Activated T-helper 17 cell treated with anti-CD3 and anti-CD28 coated beads, Interleukin-2, amount 50 U/mL, for 72 hours (primary cell): ENCODE results near the gene GADL1. TPM values are rescaled to one million over a fixed set of nuclear protein-coding genes. Genes with fewer than 3 reads are reported as not detected.

Experiments
- ATAC-seq: fragments of 150-1000 bp; cut with Tn5 transposase; replicated peaks from 2 replicates; pipeline ENCODE4 v1.10.0; 2021; ENCODE audit warnings: mild to moderate bottlenecking, moderate library complexity
- H3K27ac Mint-ChIP-seq: one replicate; pipeline ENCODE4 v1.8.0; 2022; ENCODE audit warnings: mixed read lengths
- H3K27me3 Mint-ChIP-seq: one replicate; pipeline ENCODE4 v1.8.0; 2022; ENCODE audit warnings: mixed read lengths
- H3K36me3 Mint-ChIP-seq: one replicate; pipeline ENCODE4 v1.8.0; 2022; ENCODE audit warnings: low read depth, mild to moderate bottlenecking, mixed read lengths
- H3K4me1 Mint-ChIP-seq: one replicate; pipeline ENCODE4 v1.8.0; 2022; ENCODE audit warnings: mixed read lengths
- H3K4me3 Mint-ChIP-seq: one replicate; pipeline ENCODE4 v1.8.0; 2022; ENCODE audit warnings: mild to moderate bottlenecking, mixed read lengths
- H3K9me3 Mint-ChIP-seq: one replicate; pipeline ENCODE4 v1.8.0; 2022; ENCODE audit warnings: mixed read lengths
- total RNA-seq, 2 donors: library from RNA; stranded (reverse); gene quantifications; one replicate each; pipeline ENCODE4 v1.2.3, GENCODE V29; 2022

Gene GADL1
- total RNA-seq, 2 donors from 2014 or later: not detected

- ATAC-seq: no peak
- Mint-ChIP-seq H3K27me3 (peaks cover 5% of the 10 kb centered on the region), H3K9me3 (no peaks in the 10 kb centered on the region), H3K4me3 (no peak overlapping the region), H3K27ac (no peak overlapping the region), H3K4me1 (no peaks in the 10 kb centered on the region), H3K36me3 (no peaks in the 10 kb centered on the region)
These were observed 38.8 kb downstream of the GADL1 start for GRCh38 chr3:30855400-30856292.

- no peaks in the 10 kb centered on the region for H3K9me3 Mint-ChIP-seq
- H3K27ac Mint-ChIP-seq: no peak overlapping the region
- H3K4me3 Mint-ChIP-seq: no peak overlapping the region
- no peaks in the 10 kb centered on the region for H3K36me3 Mint-ChIP-seq
- peaks cover 5% of the 10 kb centered on the region for H3K27me3 Mint-ChIP-seq
- no peaks in the 10 kb centered on the region for H3K4me1 Mint-ChIP-seq
- ATAC-seq: no peak
These were observed 41.6 kb downstream of the GADL1 start for GRCh38 chr3:30852833-30853232.

GRCh38 chr3:30848087-30848779 is 46.2 kb downstream of the GADL1 start:
- Mint-ChIP-seq H3K4me3 (no peak overlapping the region), H3K9me3 (no peaks in the 10 kb centered on the region), H3K36me3 (no peaks in the 10 kb centered on the region), H3K27me3 (peaks cover 3% of the 10 kb centered on the region), H3K27ac (no peak overlapping the region), H3K4me1 (no peaks in the 10 kb centered on the region)
- no peak for ATAC-seq

- H3K4me3 Mint-ChIP-seq: no peak overlapping the region
- ATAC-seq: no peak
- peaks cover 3% of the 10 kb centered on the region for H3K27me3 Mint-ChIP-seq
- no peak overlapping the region for H3K27ac Mint-ChIP-seq
- no peaks in the 10 kb centered on the region for H3K36me3 Mint-ChIP-seq
- H3K4me1 Mint-ChIP-seq: no peaks in the 10 kb centered on the region
- no peaks in the 10 kb centered on the region for H3K9me3 Mint-ChIP-seq
These were observed 46.9 kb downstream of the GADL1 start for GRCh38 chr3:30847592-30847991.

GRCh38 chr3:30845606-30846005 is 48.9 kb downstream of the GADL1 start:
- Mint-ChIP-seq H3K4me3 (no peak overlapping the region), H3K36me3 (no peaks in the 10 kb centered on the region), H3K27ac (no peak overlapping the region), H3K4me1 (peaks cover 5% of the 10 kb centered on the region), H3K27me3 (peaks cover 3% of the 10 kb centered on the region), H3K9me3 (no peaks in the 10 kb centered on the region)
- ATAC-seq: no peak

GRCh38 chr3:30843877-30844276 is 50.6 kb downstream of the GADL1 start:
- H3K27ac Mint-ChIP-seq: no peak overlapping the region
- H3K27me3 Mint-ChIP-seq: peaks cover 7% of the 10 kb centered on the region
- no peaks in the 10 kb centered on the region for H3K36me3 Mint-ChIP-seq
- no peaks in the 10 kb centered on the region for H3K9me3 Mint-ChIP-seq
- no peak for ATAC-seq
- H3K4me1 Mint-ChIP-seq: peaks cover 5% of the 10 kb centered on the region
- H3K4me3 Mint-ChIP-seq: no peak overlapping the region

- no peak overlapping the region for H3K27ac Mint-ChIP-seq
- H3K27me3 Mint-ChIP-seq: peaks cover 14% of the 10 kb centered on the region
- H3K4me3 Mint-ChIP-seq: no peak overlapping the region
- H3K9me3 Mint-ChIP-seq: no peaks in the 10 kb centered on the region
- no peak for ATAC-seq
- H3K36me3 Mint-ChIP-seq: no peaks in the 10 kb centered on the region
- H3K4me1 Mint-ChIP-seq: no peaks in the 10 kb centered on the region
These were observed 58.3 kb downstream of the GADL1 start for GRCh38 chr3:30836141-30836540.

GRCh38 chr3:30835667-30836066 is 58.8 kb downstream of the GADL1 start:
- H3K9me3 Mint-ChIP-seq: no peaks in the 10 kb centered on the region
- no peak for ATAC-seq
- no peaks in the 10 kb centered on the region for H3K36me3 Mint-ChIP-seq
- H3K4me1 Mint-ChIP-seq: no peaks in the 10 kb centered on the region
- no peak overlapping the region for H3K4me3 Mint-ChIP-seq
- H3K27ac Mint-ChIP-seq: no peak overlapping the region
- H3K27me3 Mint-ChIP-seq: peaks cover 14% of the 10 kb centered on the region

- Mint-ChIP-seq H3K36me3 (no peaks in the 10 kb centered on the region), H3K27me3 (peaks cover 10% of the 10 kb centered on the region), H3K9me3 (no peaks in the 10 kb centered on the region), H3K4me1 (no peaks in the 10 kb centered on the region), H3K4me3 (no peak overlapping the region), H3K27ac (no peak overlapping the region)
- ATAC-seq: no peak
These were observed 61.4 kb downstream of the GADL1 start for GRCh38 chr3:30832961-30833575.

GRCh38 chr3:30827080-30827479 is 67.4 kb downstream of the GADL1 start:
- no peak overlapping the region for H3K4me3 Mint-ChIP-seq
- no peaks in the 10 kb centered on the region for H3K4me1 Mint-ChIP-seq
- no peaks in the 10 kb centered on the region for H3K36me3 Mint-ChIP-seq
- H3K27me3 Mint-ChIP-seq: peaks cover 8% of the 10 kb centered on the region
- no peak overlapping the region for H3K27ac Mint-ChIP-seq
- ATAC-seq: no peak
- no peaks in the 10 kb centered on the region for H3K9me3 Mint-ChIP-seq

GRCh38 chr3:30826531-30826942 is 67.9 kb downstream of the GADL1 start:
- H3K4me3 Mint-ChIP-seq: no peak overlapping the region
- ATAC-seq: no peak
- H3K27ac Mint-ChIP-seq: no peak overlapping the region
- no peaks in the 10 kb centered on the region for H3K4me1 Mint-ChIP-seq
- H3K27me3 Mint-ChIP-seq: peaks cover 11% of the 10 kb centered on the region
- no peaks in the 10 kb centered on the region for H3K36me3 Mint-ChIP-seq
- no peaks in the 10 kb centered on the region for H3K9me3 Mint-ChIP-seq

GRCh38 chr3:30819067-30819798 is 75.2 kb downstream of the GADL1 start:
- Mint-ChIP-seq H3K4me3 (no peak overlapping the region), H3K27me3 (peaks cover 7% of the 10 kb centered on the region), H3K27ac (no peak overlapping the region), H3K4me1 (no peaks in the 10 kb centered on the region), H3K36me3 (no peaks in the 10 kb centered on the region), H3K9me3 (no peaks in the 10 kb centered on the region)
- ATAC-seq: peak; percentile 29

- no peak overlapping the region for H3K4me3 Mint-ChIP-seq
- no peaks in the 10 kb centered on the region for H3K4me1 Mint-ChIP-seq
- ATAC-seq: no peak
- H3K27ac Mint-ChIP-seq: no peak overlapping the region
- H3K9me3 Mint-ChIP-seq: no peaks in the 10 kb centered on the region
- no peaks in the 10 kb centered on the region for H3K36me3 Mint-ChIP-seq
- H3K27me3 Mint-ChIP-seq: peaks cover 10% of the 10 kb centered on the region
These were observed 80.7 kb downstream of the GADL1 start for GRCh38 chr3:30813734-30814133.

GRCh38 chr3:30811151-30811795 is 83.2 kb downstream of the GADL1 start:
- Mint-ChIP-seq H3K36me3 (no peaks in the 10 kb centered on the region), H3K27ac (no peak overlapping the region), H3K27me3 (peaks cover 12% of the 10 kb centered on the region), H3K4me3 (no peak overlapping the region), H3K9me3 (no peaks in the 10 kb centered on the region), H3K4me1 (no peaks in the 10 kb centered on the region)
- no peak for ATAC-seq
